ENCODE data around the gene AGFG2. TPM values are rescaled to one million over a fixed set of nuclear protein-coding genes. Genes with fewer than 3 reads are reported as not detected.

Gene AGFG2
- total RNA-seq, 1 experiment from 2014 or later = 45.6 TPM

DNA sequence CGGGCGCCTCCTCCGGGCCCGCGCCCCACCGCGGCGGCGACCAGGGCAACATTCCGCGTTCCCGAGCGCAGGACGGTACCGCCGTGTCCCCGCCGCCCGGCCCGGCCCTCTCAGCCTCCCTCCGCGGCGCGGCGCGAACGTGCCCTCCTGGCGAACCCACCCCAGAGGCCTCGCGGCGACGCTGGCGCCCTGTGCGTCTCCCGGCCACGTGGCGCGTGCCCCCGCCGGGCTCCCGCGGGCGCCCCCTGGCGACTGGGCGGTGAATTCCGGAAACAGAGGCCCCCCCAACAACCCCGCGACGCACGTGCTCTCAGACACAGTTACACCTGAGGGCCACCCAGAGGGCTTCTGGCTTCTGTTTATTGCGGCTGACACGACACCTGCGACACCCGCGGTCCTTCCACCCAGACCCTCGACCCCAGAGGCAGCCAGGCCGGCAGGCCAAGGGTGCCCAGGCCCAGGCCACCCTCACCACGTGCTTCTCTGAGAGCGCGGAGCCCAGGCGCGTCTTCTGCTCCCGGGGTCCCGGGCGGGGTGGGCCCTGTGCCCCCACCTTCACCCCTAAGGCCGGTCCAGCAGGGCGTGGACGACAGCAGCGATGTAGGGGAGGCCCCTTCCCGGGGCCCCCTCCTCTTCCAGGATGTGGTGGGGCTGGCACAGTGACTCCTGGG, 34.8 kb downstream of the AGFG2 start, which contains the start of gene SAP25:
SAP25 (minus strand) TSS at position 210 of the 671 bp plus-strand sequence; CDS start at position 52, 158 bp downstream.
- Mint-ChIP-seq H3K27me3 (ENCODE audit: unreplicated experiment) (no peaks in the 10 kb centered on the region), H3K4me3 (ENCODE audit: low read depth, unreplicated experiment) (no peak within 1 kb of the TSS), H3K9me3 (ENCODE audit: low read depth, unreplicated experiment) (no peaks in the 10 kb centered on the region), H3K36me3 (ENCODE audit: insufficient read depth, unreplicated experiment) (peaks cover 35% of the 10 kb centered on the region), H3K27ac (ENCODE audit: unreplicated experiment) (no peak within 1 kb of the TSS), H3K4me1 (ENCODE audit: low read depth, unreplicated experiment) (peaks cover 5% of the 10 kb centered on the region)
- BruUV-seq (replicated peaks) = no TSS peak
- TF ChIP-seq, protein P1, sequence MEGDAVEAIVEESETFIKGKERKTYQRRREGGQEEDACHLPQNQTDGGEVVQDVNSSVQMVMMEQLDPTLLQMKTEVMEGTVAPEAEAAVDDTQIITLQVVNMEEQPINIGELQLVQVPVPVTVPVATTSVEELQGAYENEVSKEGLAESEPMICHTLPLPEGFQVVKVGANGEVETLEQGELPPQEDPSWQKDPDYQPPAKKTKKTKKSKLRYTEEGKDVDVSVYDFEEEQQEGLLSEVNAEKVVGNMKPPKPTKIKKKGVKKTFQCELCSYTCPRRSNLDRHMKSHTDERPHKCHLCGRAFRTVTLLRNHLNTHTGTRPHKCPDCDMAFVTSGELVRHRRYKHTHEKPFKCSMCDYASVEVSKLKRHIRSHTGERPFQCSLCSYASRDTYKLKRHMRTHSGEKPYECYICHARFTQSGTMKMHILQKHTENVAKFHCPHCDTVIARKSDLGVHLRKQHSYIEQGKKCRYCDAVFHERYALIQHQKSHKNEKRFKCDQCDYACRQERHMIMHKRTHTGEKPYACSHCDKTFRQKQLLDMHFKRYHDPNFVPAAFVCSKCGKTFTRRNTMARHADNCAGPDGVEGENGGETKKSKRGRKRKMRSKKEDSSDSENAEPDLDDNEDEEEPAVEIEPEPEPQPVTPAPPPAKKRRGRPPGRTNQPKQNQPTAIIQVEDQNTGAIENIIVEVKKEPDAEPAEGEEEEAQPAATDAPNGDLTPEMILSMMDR (IDR thresholded peaks at IDR 0.05; ENCODE audit: unreplicated experiment) = no peak
- intact Hi-C loops (cut with micrococcal nuclease; ENCODE audit: unreplicated experiment) = no loop called here
- no peak for DNase-seq
- CTCF ChIA-PET = no interaction called here

DNA sequence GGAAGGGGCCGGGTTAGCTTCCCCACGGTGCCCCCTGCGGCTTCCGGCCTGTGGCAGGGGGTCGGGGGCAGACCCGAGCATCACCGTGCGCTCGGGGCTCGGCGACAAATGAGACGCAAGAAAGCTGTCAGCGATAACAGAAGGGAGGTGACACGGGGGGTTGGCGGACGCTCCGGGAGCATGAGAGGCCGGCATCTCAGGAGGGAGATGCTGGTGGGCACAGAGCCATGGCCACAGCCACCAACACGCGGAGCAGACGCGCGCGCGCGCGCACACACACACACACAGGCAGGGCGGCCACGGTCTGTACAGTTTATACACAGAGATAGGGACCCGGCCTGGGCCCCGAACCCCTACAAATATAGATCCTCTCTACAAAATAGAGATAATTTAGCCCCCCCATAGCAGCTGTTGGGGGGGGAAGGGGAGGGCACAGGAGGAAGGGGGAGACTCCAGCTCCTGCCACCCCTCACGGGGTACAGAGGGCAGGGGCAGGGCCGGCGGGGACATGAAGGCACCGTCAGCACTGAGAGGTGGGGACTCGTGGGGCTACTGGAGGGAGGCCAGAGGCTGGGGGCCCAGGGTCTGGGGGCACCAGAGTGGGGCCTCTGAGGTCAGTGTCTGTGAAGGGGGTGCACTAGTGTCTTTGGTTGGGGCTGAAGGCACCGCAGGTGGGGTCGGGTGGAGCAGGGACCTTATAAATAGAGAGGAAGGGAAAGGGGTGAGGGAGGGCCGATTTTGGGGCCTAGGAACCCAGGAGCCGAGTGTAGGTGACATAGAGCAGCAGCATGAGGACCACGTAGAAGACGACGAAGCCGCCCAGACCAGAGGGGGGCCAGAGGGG, 35.6 kb downstream of the AGFG2 start:
- Mint-ChIP-seq H3K36me3 (ENCODE audit: insufficient read depth, unreplicated experiment) (peaks cover 27% of the 10 kb centered on the region), H3K4me1 (ENCODE audit: low read depth, unreplicated experiment) (no peaks in the 10 kb centered on the region), H3K4me3 (ENCODE audit: low read depth, unreplicated experiment) (no peak overlapping the region), H3K9me3 (ENCODE audit: low read depth, unreplicated experiment) (no peaks in the 10 kb centered on the region), H3K27ac (ENCODE audit: unreplicated experiment) (no peak overlapping the region), H3K27me3 (ENCODE audit: unreplicated experiment) (no peaks in the 10 kb centered on the region)
- CTCF ChIA-PET = no interaction called here
- no peak for DNase-seq
- TF ChIP-seq, protein P1 (IDR thresholded peaks at IDR 0.05; ENCODE audit: unreplicated experiment) = no peak
- BruUV-seq (replicated peaks) = no TSS peak
- intact Hi-C loops (cut with micrococcal nuclease; ENCODE audit: unreplicated experiment) = no loop called here

DNA sequence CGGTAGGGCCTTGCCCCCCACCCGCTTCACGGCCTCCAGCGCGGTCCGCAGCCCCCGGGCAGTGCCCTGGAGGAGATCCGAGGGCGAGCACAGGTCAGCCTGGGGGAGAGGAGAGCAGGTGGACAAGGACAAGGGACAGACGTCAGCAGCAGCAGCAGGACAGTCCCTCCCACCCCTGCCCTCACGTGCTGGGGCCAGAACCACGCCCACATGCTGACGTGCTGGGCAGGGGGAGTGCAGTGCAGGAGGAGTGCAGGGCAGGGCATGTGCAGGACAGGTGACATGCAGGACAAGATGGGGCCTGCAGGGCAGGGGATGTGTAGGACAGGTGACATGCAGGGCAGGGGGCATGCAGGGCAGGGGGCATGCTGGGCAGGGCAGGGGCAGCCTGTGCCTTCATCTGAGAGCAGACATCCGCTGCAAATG, 36.2 kb downstream of the AGFG2 start:
- H3K9me3 Mint-ChIP-seq (ENCODE audit: low read depth, unreplicated experiment) = no peaks in the 10 kb centered on the region
- no peaks in the 10 kb centered on the region for H3K4me1 Mint-ChIP-seq (ENCODE audit: low read depth, unreplicated experiment)
- CTCF ChIA-PET = no interaction called here
- no peak overlapping the region for H3K4me3 Mint-ChIP-seq (ENCODE audit: low read depth, unreplicated experiment)
- no peak for DNase-seq
- TF ChIP-seq, protein P1 (IDR thresholded peaks at IDR 0.05; ENCODE audit: unreplicated experiment) = no peak
- H3K27me3 Mint-ChIP-seq (ENCODE audit: unreplicated experiment) = no peaks in the 10 kb centered on the region
- peaks cover 21% of the 10 kb centered on the region for H3K36me3 Mint-ChIP-seq (ENCODE audit: insufficient read depth, unreplicated experiment)
- intact Hi-C loops (cut with micrococcal nuclease; ENCODE audit: unreplicated experiment) = no loop called here
- no peak overlapping the region for H3K27ac Mint-ChIP-seq (ENCODE audit: unreplicated experiment)
- BruUV-seq (replicated peaks) = no TSS peak

DNA sequence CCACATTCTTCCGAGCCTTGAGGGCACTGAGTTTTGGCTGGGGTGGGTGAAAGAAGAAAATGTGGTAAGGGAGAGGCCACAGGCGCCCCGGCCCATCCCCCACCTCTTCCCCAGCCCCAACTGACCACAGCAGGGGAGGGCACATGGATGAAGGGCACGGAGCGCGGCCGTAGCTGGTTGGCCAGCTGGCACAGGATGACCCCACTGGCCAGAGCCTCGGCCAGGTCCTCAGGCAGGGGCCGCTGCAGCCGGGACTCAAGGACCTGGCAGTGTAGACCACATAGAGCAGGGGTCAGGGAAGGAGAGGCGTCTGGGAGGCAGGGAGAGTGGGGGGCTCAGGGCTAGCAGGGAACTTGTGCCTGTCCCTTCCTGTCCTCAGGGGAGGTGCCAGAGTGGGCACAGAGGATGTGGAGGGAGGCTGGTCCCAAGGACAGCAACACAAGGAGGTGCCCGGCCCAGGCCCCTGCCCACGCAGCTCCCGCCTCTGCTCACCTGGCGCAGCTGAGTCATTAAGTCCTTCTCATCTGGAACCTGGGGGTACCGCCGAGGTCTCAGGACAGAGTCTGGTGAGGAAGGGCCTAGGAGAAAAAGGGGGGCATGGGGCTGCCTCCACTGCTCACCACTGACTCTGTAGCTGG, 36.9 kb downstream of the AGFG2 start:
- CTCF ChIA-PET = no interaction called here
- no peaks in the 10 kb centered on the region for H3K4me1 Mint-ChIP-seq (ENCODE audit: low read depth, unreplicated experiment)
- peaks cover 16% of the 10 kb centered on the region for H3K36me3 Mint-ChIP-seq (ENCODE audit: insufficient read depth, unreplicated experiment)
- no peaks in the 10 kb centered on the region for H3K27me3 Mint-ChIP-seq (ENCODE audit: unreplicated experiment)
- no peaks in the 10 kb centered on the region for H3K9me3 Mint-ChIP-seq (ENCODE audit: low read depth, unreplicated experiment)
- no peak for DNase-seq
- no peak overlapping the region for H3K4me3 Mint-ChIP-seq (ENCODE audit: low read depth, unreplicated experiment)
- no TSS peak for BruUV-seq (replicated peaks)
- H3K27ac Mint-ChIP-seq (ENCODE audit: unreplicated experiment) = no peak overlapping the region
- TF ChIP-seq, protein P1 (IDR thresholded peaks at IDR 0.05; ENCODE audit: unreplicated experiment) = no peak
- intact Hi-C loops (cut with micrococcal nuclease; ENCODE audit: unreplicated experiment) = no loop called here

Measured in Calu3 (cell line).